Hepatocyte (in vitro differentiated cells): ENCODE measurements around the gene DLG2. TPM values are rescaled to one million over a fixed set of nuclear protein-coding genes. Genes with fewer than 3 reads are reported as not detected.

Experiments
- DNase-seq: peaks from one replicate; pipeline ENCODE4 v3.0.0-alpha.2; 2016; ENCODE audit warnings: low spot score
- H2AFZ ChIP-seq: fragments of 200-600 bp; sonication (generic); 2 replicates; pipeline ENCODE4 v1.6.0; 2016; ENCODE audit warnings: antibody characterized with exemption, mild to moderate bottlenecking
- H3K27ac ChIP-seq: fragments of 200-600 bp; sonication (generic); 2 replicates; pipeline ENCODE4 v1.5.1; 2016; ENCODE audit warnings: mild to moderate bottlenecking
- H3K27me3 ChIP-seq: fragments of 200-600 bp; sonication (generic); 2 replicates; pipeline ENCODE4 v1.6.1; 2016
- H3K36me3 ChIP-seq: fragments of 200-600 bp; sonication (generic); replicated peaks from 2 replicates; pipeline ENCODE4 v1.5.1; 2016; ENCODE audit warnings: low read depth; ENCODE audit not compliant: insufficient read depth
- H3K4me1 ChIP-seq: fragments of 200-600 bp; sonication (generic); 2 replicates; pipeline ENCODE4 v1.5.1; 2016; ENCODE audit warnings: mild to moderate bottlenecking, moderate library complexity; ENCODE audit not compliant: insufficient read depth
- H3K4me2 ChIP-seq: fragments of 200-600 bp; sonication (generic); 2 replicates; pipeline ENCODE4 v1.6.0; 2016
- H3K4me3 ChIP-seq: fragments of 200-600 bp; sonication (generic); 2 replicates; pipeline ENCODE4 v1.5.1; 2016; ENCODE audit warnings: mild to moderate bottlenecking
- H3K79me2 ChIP-seq: fragments of 200-600 bp; sonication (generic); 2 replicates; pipeline ENCODE4 v1.6.0; 2017; ENCODE audit warnings: mild to moderate bottlenecking
- H3K9me2 ChIP-seq: fragments of 200-600 bp; sonication (generic); replicated peaks from 2 replicates; pipeline ENCODE4 v1.6.0; 2017; ENCODE audit warnings: mild to moderate bottlenecking; ENCODE audit not compliant: insufficient read depth
- H3K9me3 ChIP-seq: fragments of 200-600 bp; sonication (generic); 2 replicates; pipeline ENCODE4 v1.5.1; 2016; ENCODE audit warnings: low read depth, mild to moderate bottlenecking
- H4K20me1 ChIP-seq: fragments of 200-600 bp; sonication (generic); 2 replicates; pipeline ENCODE4 v1.6.0; 2016; ENCODE audit warnings: mild to moderate bottlenecking; ENCODE audit not compliant: insufficient read depth, poor library complexity, severe bottlenecking
- CTCF ChIP-seq: fragments of 200-600 bp; sonication (generic); IDR thresholded peaks from 2 replicates; pipeline ENCODE4 v1.5.1; 2016; ENCODE audit warnings: antibody characterized with exemption, mild to moderate bottlenecking; ENCODE audit not compliant: poor library complexity
- EZH2 ChIP-seq: fragments of 200-600 bp; sonication (generic); IDR thresholded peaks from 2 replicates; pipeline ENCODE4 v1.6.1; 2016; ENCODE audit warnings: antibody characterized with exemption, mild to moderate bottlenecking, borderline replicate concordance
- EZH2phosphoT487 ChIP-seq: fragments of 200-600 bp; sonication (generic); IDR thresholded peaks from one replicate; pipeline ENCODE4 v1.6.1; 2018; ENCODE audit warnings: antibody characterized with exemption, mild to moderate bottlenecking, low read depth, moderate library complexity; ENCODE audit not compliant: unreplicated experiment, severe bottlenecking
- WGBS: methylation state at CpG from one replicate; pipeline ENCODE4 v1.1.6; 2016; ENCODE audit warnings: low lambda C conversion rate; ENCODE audit errors: missing lambda C conversion rate; 5-methylcytosine and 5-hydroxymethylcytosine counted together
- polyA plus RNA-seq: library from polyadenylated mRNA; unstranded; fragments of >200 nt; fragmentation: Nextera tagmentation; extraction: Ambion mirVana; gene quantifications from 2 replicates; pipeline ENCODE4 v1.2.1, GENCODE V29; 2016
- total RNA-seq: library from RNA; depleted of rRNA; stranded (reverse); fragments of >200 nt; gene quantifications from 2 replicates; pipeline ENCODE4 v1.2.3, GENCODE V29; 2014

Gene DLG2
- total and polyA plus RNA-seq, 2 experiments from 2014 or later, result 2.6 to 6.8 TPM

DNA sequence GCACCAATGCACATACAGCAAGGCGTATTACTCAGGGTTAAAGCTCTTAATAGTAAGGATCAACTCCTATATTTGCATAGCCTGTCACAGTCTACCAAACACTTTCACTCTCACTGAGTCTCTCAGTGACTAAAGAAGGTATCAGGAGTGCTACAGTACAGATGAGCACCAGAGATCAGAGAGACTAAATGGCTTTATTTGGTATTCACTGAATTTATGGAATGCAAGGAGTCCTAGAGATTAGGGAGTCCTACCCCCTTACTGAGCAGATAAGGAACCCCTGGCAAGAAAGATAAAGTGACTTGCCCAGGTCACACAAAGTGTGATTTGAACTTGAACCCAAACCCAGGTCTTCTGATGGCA lies 1944.6 kb downstream of the DLG2 start:
- no peaks in the 10 kb centered on the region for H3K9me3 ChIP-seq
- peaks cover 15% of the 10 kb centered on the region for H3K27me3 ChIP-seq
- DNase-seq, result no peak
- no peaks in the 10 kb centered on the region for H3K79me2 ChIP-seq
- H3K4me3 ChIP-seq, result no peak overlapping the region
- 41% methylated on average over 1 of the region's 1 CpG for WGBS
- no peaks in the 10 kb centered on the region for H4K20me1 ChIP-seq
- TF ChIP-seq EZH2 (no peak), CTCF (no peak), EZH2phosphoT487 (no peak)
- H3K4me2 ChIP-seq, result no peak overlapping the region
- H3K9me2 ChIP-seq, result no peaks in the 10 kb centered on the region
- H3K4me1 ChIP-seq, result no peaks in the 10 kb centered on the region
- no peak overlapping the region for H3K27ac ChIP-seq
- no peaks in the 10 kb centered on the region for H3K36me3 ChIP-seq
- no peak overlapping the region for H2AFZ ChIP-seq

DNA sequence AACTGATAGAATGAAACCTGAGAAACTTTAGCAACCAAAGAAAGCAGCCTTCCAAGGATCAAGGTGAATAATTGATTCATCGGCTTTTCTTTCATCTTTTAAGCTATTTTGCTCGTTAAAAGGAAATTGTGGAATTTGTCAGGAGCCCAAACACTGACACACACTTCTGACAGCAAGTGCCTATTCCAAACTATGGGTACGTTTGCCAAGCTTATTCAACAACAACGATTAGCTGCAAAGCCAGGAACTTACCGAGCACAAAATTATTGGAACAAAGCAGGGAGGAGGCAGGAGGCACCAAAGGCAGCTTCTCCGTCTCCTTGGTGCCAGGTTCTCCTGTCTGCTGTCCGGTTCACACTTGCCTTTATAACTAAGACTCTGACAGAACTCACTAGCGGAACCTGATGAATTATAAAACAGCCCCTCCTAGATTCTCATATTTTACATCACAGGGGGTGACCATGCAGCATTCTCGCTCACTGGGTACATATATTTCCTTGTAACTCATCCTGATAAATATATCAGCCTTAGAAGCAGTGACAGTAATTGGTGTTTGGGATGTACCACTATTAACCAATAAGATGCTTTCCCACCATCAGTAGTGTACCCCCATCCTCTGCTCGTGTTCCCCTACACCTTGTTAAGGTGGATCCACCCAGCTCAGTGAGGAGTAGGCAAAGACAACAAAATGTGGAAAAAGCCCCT lies 1945.1 kb downstream of the DLG2 start:
- H3K27ac ChIP-seq, result no peak overlapping the region
- no peak for TF ChIP-seq EZH2phosphoT487
- TF ChIP-seq EZH2, result no peak
- no peak for TF ChIP-seq CTCF
- H3K4me1 ChIP-seq, result no peaks in the 10 kb centered on the region
- H3K4me3 ChIP-seq, result no peak overlapping the region
- DNase-seq, result no peak
- H4K20me1 ChIP-seq, result no peaks in the 10 kb centered on the region
- 47% methylated on average over 10 of the region's 10 CpGs for WGBS
- H3K4me2 ChIP-seq, result peak overlapping the region; percentile 72
- no peaks in the 10 kb centered on the region for H3K36me3 ChIP-seq
- H3K9me2 ChIP-seq, result no peaks in the 10 kb centered on the region
- peak overlapping the region; percentile 30 for H2AFZ ChIP-seq
- no peaks in the 10 kb centered on the region for H3K9me3 ChIP-seq
- H3K79me2 ChIP-seq, result no peaks in the 10 kb centered on the region
- peaks cover 15% of the 10 kb centered on the region for H3K27me3 ChIP-seq

DNA sequence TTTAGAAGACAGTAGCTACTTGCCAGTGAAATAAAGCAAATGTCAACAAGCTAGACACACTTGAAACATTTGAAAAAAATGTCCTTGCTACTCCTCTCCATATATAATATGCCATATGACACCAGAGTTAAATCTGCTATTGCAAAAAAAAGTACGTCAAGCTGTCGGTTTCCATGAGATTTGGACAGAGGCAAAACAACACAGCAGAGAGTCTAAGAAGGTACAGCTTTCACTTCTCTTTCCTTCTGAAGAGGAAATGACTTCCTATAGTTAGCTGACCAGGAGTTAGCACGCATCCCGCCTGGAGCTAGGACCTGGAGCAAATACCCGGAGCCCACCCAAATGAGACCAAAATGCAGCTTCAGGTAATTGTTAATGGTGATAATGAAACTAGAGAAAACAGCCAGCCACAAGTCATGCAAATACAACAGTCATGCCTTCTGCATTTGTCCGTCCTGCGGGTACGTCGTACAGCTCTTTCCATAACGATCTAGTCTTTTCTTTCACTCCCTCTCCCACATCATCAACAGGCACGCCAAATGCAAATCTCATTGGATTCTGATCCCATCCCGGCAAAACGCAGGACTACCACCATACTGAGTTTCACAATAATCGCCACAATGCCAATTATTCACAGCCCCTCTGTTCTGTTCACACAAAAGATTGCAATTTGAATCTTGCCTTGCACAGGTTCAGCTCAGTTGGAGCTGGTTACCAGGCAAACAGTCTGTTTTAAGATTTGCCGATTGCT lies 1945.9 kb downstream of the DLG2 start:
- Histone ChIP-seq H3K4me2 (peak overlapping the region; percentile 72), H3K27me3 (peaks cover 15% of the 10 kb centered on the region), H2AFZ (peak overlapping the region; percentile 30), H4K20me1 (no peaks in the 10 kb centered on the region), H3K27ac (no peak overlapping the region), H3K9me3 (no peaks in the 10 kb centered on the region), H3K9me2 (no peaks in the 10 kb centered on the region), H3K4me1 (no peaks in the 10 kb centered on the region), H3K4me3 (no peak overlapping the region), H3K79me2 (no peaks in the 10 kb centered on the region), H3K36me3 (no peaks in the 10 kb centered on the region)
- DNase-seq, result no peak
- 57% methylated on average over 15 of the region's 15 CpGs for WGBS
- TF ChIP-seq EZH2phosphoT487 (no peak), CTCF (no peak), EZH2 (no peak)
